Liver (tissue), 9 donors: ENCODE data around the gene MCUR1. TPM values are rescaled to one million over a fixed set of nuclear protein-coding genes. Genes with fewer than 3 reads are reported as not detected.

Experiments used
- DNase-seq: peaks from one replicate; pipeline ENCODE4 v3.0.0-alpha.2; 2017; ENCODE audit warnings: low spot score
- H3K27ac ChIP-seq, 2 donors: one replicate each; pipeline ENCODE4 v1.7.0; 2013; ENCODE audit warnings: inconsistent platforms in 2 of 2, low read length in 2 of 2, control low read depth in 1 of 2, low read depth in 1 of 2, mild to moderate bottlenecking in 1 of 2
- H3K27me3 ChIP-seq, 4 donors: one replicate each; pipeline versions ENCODE4 v1.6.1 to v1.7.0; 2013; ENCODE audit warnings: low read length in 3 of 4, inconsistent platforms in 1 of 4, mild to moderate bottlenecking in 1 of 4, moderate library complexity in 1 of 4; ENCODE audit not compliant: control insufficient read depth in 4 of 4, insufficient read depth in 4 of 4
- H3K36me3 ChIP-seq, 4 donors: one replicate each; pipeline versions ENCODE4 v1.6.1 to v1.7.0; 2013; ENCODE audit warnings: low read length in 3 of 4, mild to moderate bottlenecking in 3 of 4, low read depth in 1 of 4, moderate library complexity in 1 of 4; ENCODE audit not compliant: control insufficient read depth in 4 of 4, insufficient read depth in 3 of 4
- H3K4me1 ChIP-seq, 4 donors: one replicate each; pipeline versions ENCODE4 v1.6.1 to v1.7.0; 2013; ENCODE audit warnings: low read length in 3 of 4, mild to moderate bottlenecking in 3 of 4, moderate library complexity in 1 of 4; ENCODE audit not compliant: control insufficient read depth in 4 of 4, insufficient read depth in 4 of 4
- H3K4me3 ChIP-seq, 3 donors: one replicate each; pipeline versions ENCODE4 v1.6.1 to v1.7.0; 2013; ENCODE audit warnings: low read length in 3 of 3, control low read depth in 1 of 3, low read depth in 1 of 3, mild to moderate bottlenecking in 1 of 3
- H3K9ac ChIP-seq, 2 donors: one replicate each; pipeline ENCODE4 v1.7.0; 2013; ENCODE audit warnings: low read length in 2 of 2, mild to moderate bottlenecking in 2 of 2, moderate library complexity in 2 of 2, control low read depth in 1 of 2, low read depth in 1 of 2
- H3K9me3 ChIP-seq, 4 donors: one replicate each; pipeline versions ENCODE4 v1.6.1 to v1.7.0; 2013; ENCODE audit warnings: low read length in 3 of 4; ENCODE audit not compliant: control insufficient read depth in 4 of 4
- EGR1 ChIP-seq, 2 donors: IDR thresholded peaks; 2 replicates each; pipeline ENCODE4 v1.6.1; 2016 to 2018; ENCODE audit warnings: antibody characterized with exemption in 2 of 2, low read depth in 2 of 2
- FOXA1 ChIP-seq: IDR thresholded peaks from 2 replicates; pipeline ENCODE4 v1.6.1; 2016; ENCODE audit warnings: antibody characterized with exemption
- FOXA2 ChIP-seq: IDR thresholded peaks from 2 replicates; pipeline ENCODE4 v1.6.1; 2016; ENCODE audit warnings: antibody characterized with exemption
- GABPA ChIP-seq, 2 donors: IDR thresholded peaks in 1 of 2; conservative IDR thresholded peaks in 1 of 2; 2 replicates each; pipeline ENCODE4 v1.6.1; 2016; ENCODE audit warnings: antibody characterized with exemption in 2 of 2, mild to moderate bottlenecking in 1 of 2, moderate library complexity in 1 of 2
- HNF4A ChIP-seq, 2 donors: conservative IDR thresholded peaks; 2 replicates each; pipeline ENCODE4 v1.6.1; 2016; ENCODE audit warnings: antibody characterized with exemption in 2 of 2, mild to moderate bottlenecking in 2 of 2
- HNF4G ChIP-seq: IDR thresholded peaks from 2 replicates; pipeline ENCODE4 v1.6.1; 2016; ENCODE audit warnings: antibody characterized with exemption
- JUND ChIP-seq, 2 donors: IDR thresholded peaks; 2 replicates each; pipeline ENCODE4 v1.6.1; 2016; ENCODE audit warnings: antibody characterized with exemption in 2 of 2
- NR2F2 ChIP-seq: IDR thresholded peaks from 2 replicates; pipeline ENCODE4 v1.6.1; 2016; ENCODE audit warnings: antibody characterized with exemption
- RAD21 ChIP-seq, 2 donors: IDR thresholded peaks; 2 replicates each; pipeline ENCODE4 v1.6.1; 2016; ENCODE audit warnings: antibody characterized with exemption in 2 of 2, mild to moderate bottlenecking in 2 of 2
- RXRA ChIP-seq, 2 donors: IDR thresholded peaks; 2 replicates each; pipeline ENCODE4 v1.6.1; 2017 to 2018; ENCODE audit warnings: antibody characterized with exemption in 2 of 2, mild to moderate bottlenecking in 1 of 2
- SP1 ChIP-seq: IDR thresholded peaks from 2 replicates; pipeline ENCODE4 v1.6.1; 2018; ENCODE audit warnings: antibody characterized with exemption, mild to moderate bottlenecking
- TAF1 ChIP-seq: conservative IDR thresholded peaks from 2 replicates; pipeline ENCODE4 v1.6.1; 2016; ENCODE audit warnings: antibody characterized with exemption, mild to moderate bottlenecking
- YY1 ChIP-seq: IDR thresholded peaks from 2 replicates; pipeline ENCODE4 v1.6.1; 2016; ENCODE audit warnings: antibody characterized with exemption, mild to moderate bottlenecking
- WGBS: extraction: QIAGEN DNeasy Blood & Tissue Kit; methylation state at CpG from one replicate; pipeline ENCODE4 v1.1.7; 2013; 5-methylcytosine and 5-hydroxymethylcytosine counted together
- polyA plus RNA-seq, 2 donors: library from polyadenylated mRNA; stranded (reverse) in 1 of 2; unstranded in 1 of 2; fragments of 200-250 nt in 1 of 2; fragments of >200 nt in 1 of 2; fragmentation: Nextera tagmentation in 1 of 2; extraction: Ambion mirVana in 1 of 2; gene quantifications; one replicate each; pipeline versions ENCODE4 v1.2.1 to v1.2.3, GENCODE V29; 2013 to 2015
- total RNA-seq, 2 donors: library from RNA; depleted of rRNA; stranded (reverse); fragments of >200 nt; gene quantifications; one replicate each; pipeline ENCODE4 v1.2.3, GENCODE V29; 2014
- TF ChIP-seq, protein P1 (sequence below): IDR thresholded peaks from 2 replicates; pipeline ENCODE4 v1.6.1; 2016; ENCODE audit warnings: antibody characterized with exemption
- TF ChIP-seq, protein P2 (sequence below): IDR thresholded peaks from 2 replicates; pipeline ENCODE4 v1.6.1; 2016; ENCODE audit warnings: antibody characterized with exemption
- TF ChIP-seq, protein P3 (sequence below): fragments of 150-350 bp; IDR thresholded peaks from 2 replicates; pipeline ENCODE4 v1.5.1; 2017; ENCODE audit warnings: improper control_type of control experiment, low read depth, low read length; ENCODE audit not compliant: missing input control
- TF ChIP-seq, protein P4 (sequence below): IDR thresholded peaks from 2 replicates; pipeline ENCODE4 v1.6.1; 2016; ENCODE audit warnings: antibody characterized with exemption, mild to moderate bottlenecking
- TF ChIP-seq, protein P5 (sequence below): IDR thresholded peaks from 2 replicates; pipeline ENCODE4 v1.6.1; 2016; ENCODE audit warnings: antibody characterized with exemption
- donor health status: healthy.
- donor health status: healthy.
- donor health status: healthy.
- donor health status: healthy.
- donor health status: healthy.

The MCUR1 gene
- total and polyA plus RNA-seq, 4 donors, result 7.3 to 17.3 (median 7.4) TPM

DNA sequence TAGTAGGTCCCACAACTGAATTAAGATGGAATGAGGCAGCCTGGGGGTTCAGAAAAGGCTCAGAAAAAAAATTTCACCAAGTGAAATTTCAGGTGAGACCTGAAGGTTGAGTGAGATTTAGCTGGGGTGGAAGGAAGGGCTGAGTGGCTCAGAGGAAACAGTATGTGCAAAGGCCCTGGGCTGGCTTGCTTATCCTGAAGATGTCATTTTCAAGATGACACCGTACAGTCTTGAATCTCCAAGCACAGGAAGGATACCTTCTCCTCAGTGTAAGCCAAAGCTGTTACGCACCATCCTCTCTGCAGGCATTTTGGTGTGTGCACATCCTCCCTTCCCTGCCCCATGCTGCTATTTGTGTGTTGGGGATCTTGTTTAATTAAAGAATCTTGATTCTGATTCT is 59.7 kb downstream of the MCUR1 start:
- 91% methylated on average over 2 of the region's 2 CpGs for WGBS
- Histone ChIP-seq H3K27me3 (no peaks in the 10 kb centered on the region), H3K9ac (no peak overlapping the region), H3K4me3 (no peak overlapping the region), H3K36me3 (no peaks in the 10 kb centered on the region), H3K27ac (no peak overlapping the region), H3K4me1 (no peaks in the 10 kb centered on the region), H3K9me3 (no peaks in the 10 kb centered on the region)
- DNase-seq, result no peak
- TF ChIP-seq, protein P1, sequence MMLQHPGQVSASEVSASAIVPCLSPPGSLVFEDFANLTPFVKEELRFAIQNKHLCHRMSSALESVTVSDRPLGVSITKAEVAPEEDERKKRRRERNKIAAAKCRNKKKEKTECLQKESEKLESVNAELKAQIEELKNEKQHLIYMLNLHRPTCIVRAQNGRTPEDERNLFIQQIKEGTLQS, result no peak
- TF ChIP-seq FOXA1 (no peak), JUND (IDR thresholded peaks at IDR 0.05) (no peak), NR2F2 (no peak), GABPA (IDR thresholded peaks at IDR 0.05 in 1 of 2, conservative IDR thresholded peaks at IDR 0.05 in 1 of 2) (no peak), HNF4A (conservative IDR thresholded peaks at IDR 0.05) (no peak), FOXA2 (no peak), RXRA (IDR thresholded peaks at IDR 0.05) (no peak), YY1 (no peak), TAF1 (no peak), HNF4G (no peak), RAD21 (IDR thresholded peaks at IDR 0.05) (no peak), EGR1 (IDR thresholded peaks at IDR 0.05; ENCODE audit: low read depth in 2 of 2) (no peak), SP1 (no peak)
- TF ChIP-seq, protein P2, sequence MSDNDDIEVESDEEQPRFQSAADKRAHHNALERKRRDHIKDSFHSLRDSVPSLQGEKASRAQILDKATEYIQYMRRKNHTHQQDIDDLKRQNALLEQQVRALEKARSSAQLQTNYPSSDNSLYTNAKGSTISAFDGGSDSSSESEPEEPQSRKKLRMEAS, result no peak
- TF ChIP-seq, protein P3, sequence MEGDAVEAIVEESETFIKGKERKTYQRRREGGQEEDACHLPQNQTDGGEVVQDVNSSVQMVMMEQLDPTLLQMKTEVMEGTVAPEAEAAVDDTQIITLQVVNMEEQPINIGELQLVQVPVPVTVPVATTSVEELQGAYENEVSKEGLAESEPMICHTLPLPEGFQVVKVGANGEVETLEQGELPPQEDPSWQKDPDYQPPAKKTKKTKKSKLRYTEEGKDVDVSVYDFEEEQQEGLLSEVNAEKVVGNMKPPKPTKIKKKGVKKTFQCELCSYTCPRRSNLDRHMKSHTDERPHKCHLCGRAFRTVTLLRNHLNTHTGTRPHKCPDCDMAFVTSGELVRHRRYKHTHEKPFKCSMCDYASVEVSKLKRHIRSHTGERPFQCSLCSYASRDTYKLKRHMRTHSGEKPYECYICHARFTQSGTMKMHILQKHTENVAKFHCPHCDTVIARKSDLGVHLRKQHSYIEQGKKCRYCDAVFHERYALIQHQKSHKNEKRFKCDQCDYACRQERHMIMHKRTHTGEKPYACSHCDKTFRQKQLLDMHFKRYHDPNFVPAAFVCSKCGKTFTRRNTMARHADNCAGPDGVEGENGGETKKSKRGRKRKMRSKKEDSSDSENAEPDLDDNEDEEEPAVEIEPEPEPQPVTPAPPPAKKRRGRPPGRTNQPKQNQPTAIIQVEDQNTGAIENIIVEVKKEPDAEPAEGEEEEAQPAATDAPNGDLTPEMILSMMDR, result no peak
- TF ChIP-seq, protein P4, sequence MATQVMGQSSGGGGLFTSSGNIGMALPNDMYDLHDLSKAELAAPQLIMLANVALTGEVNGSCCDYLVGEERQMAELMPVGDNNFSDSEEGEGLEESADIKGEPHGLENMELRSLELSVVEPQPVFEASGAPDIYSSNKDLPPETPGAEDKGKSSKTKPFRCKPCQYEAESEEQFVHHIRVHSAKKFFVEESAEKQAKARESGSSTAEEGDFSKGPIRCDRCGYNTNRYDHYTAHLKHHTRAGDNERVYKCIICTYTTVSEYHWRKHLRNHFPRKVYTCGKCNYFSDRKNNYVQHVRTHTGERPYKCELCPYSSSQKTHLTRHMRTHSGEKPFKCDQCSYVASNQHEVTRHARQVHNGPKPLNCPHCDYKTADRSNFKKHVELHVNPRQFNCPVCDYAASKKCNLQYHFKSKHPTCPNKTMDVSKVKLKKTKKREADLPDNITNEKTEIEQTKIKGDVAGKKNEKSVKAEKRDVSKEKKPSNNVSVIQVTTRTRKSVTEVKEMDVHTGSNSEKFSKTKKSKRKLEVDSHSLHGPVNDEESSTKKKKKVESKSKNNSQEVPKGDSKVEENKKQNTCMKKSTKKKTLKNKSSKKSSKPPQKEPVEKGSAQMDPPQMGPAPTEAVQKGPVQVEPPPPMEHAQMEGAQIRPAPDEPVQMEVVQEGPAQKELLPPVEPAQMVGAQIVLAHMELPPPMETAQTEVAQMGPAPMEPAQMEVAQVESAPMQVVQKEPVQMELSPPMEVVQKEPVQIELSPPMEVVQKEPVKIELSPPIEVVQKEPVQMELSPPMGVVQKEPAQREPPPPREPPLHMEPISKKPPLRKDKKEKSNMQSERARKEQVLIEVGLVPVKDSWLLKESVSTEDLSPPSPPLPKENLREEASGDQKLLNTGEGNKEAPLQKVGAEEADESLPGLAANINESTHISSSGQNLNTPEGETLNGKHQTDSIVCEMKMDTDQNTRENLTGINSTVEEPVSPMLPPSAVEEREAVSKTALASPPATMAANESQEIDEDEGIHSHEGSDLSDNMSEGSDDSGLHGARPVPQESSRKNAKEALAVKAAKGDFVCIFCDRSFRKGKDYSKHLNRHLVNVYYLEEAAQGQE, result no peak
- TF ChIP-seq, protein P5, sequence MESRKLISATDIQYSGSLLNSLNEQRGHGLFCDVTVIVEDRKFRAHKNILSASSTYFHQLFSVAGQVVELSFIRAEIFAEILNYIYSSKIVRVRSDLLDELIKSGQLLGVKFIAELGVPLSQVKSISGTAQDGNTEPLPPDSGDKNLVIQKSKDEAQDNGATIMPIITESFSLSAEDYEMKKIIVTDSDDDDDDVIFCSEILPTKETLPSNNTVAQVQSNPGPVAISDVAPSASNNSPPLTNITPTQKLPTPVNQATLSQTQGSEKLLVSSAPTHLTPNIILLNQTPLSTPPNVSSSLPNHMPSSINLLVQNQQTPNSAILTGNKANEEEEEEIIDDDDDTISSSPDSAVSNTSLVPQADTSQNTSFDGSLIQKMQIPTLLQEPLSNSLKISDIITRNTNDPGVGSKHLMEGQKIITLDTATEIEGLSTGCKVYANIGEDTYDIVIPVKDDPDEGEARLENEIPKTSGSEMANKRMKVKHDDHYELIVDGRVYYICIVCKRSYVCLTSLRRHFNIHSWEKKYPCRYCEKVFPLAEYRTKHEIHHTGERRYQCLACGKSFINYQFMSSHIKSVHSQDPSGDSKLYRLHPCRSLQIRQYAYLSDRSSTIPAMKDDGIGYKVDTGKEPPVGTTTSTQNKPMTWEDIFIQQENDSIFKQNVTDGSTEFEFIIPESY, result no peak
